ENCODE measurements around the gene LY6G6C. TPM values are rescaled to one million over a fixed set of nuclear protein-coding genes. Genes with fewer than 3 reads are reported as not detected.

Gene LY6G6C
- polyA plus RNA-seq, 3 donors: 0.27 TPM; not detected in 2

DNA sequence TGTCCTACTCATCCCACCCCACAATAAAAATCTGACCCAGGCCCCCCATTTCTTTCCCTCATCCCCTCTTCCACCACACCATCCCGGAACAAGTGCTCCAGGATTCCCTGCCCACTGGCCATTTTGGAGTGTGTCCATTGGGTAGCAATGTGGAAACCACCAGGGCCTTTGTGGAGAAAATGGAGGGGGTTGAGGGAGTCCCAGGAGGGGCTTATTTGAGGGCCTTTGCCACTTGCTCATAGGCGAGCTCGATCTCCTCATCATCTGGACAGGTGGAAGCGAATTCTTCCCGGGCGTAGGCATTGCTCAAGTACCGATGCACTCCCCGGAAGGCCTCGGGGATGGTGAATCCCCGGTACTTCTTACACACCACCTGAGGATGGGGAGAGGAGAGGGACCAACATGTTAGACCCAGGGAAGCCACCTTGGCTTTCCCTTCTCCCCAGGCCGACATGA is 9.1 kb upstream of the LY6G6C start:
- H4K20me1 ChIP-seq (ENCODE audit: insufficient read depth, low read length): peaks cover 48% of the 10 kb centered on the region
- H3K9me3 Mint-ChIP-seq: peaks cover 0 to 3% (median 0%) of the 10 kb centered on the region in 7 donors
- H3K36me3 ChIP-seq (replicated peaks in 1 of 2; ENCODE audit: control insufficient read depth in 1 of 2, insufficient read depth in 2 of 2, low read length in 2 of 2): peaks cover 39 to 40% of the 10 kb centered on the region in 2 donors
- H3K4me3 Mint-ChIP-seq: peak overlapping the region; percentile 96
- H2AFZ ChIP-seq (ENCODE audit: insufficient read depth, low read depth, low read length, poor library complexity, severe bottlenecking): no peak overlapping the region
- peaks cover 68% of the 10 kb centered on the region for H3K4me1 Mint-ChIP-seq
- WGBS (ENCODE audit: insufficient coverage): 90% methylated on average over 2 of the region's 11 CpGs
- H3K4me3 ChIP-seq (replicated peaks in 1 of 3; ENCODE audit: low read depth in 2 of 3, low read length in 3 of 3): peak overlapping the region in 1 of 3 experiments; percentile 87
- H3K27ac ChIP-seq (ENCODE audit: low read depth in 1 of 2, low read length in 2 of 2): peak overlapping the region; percentile 94 to 96
- no peaks in the 10 kb centered on the region for H3K27me3 ChIP-seq (ENCODE audit: control insufficient read depth in 2 of 2, insufficient read depth in 2 of 2, low read length in 2 of 2)
- H3K27me3 Mint-ChIP-seq (ENCODE audit: low read depth in 3 of 3): peaks cover 0 to 4% (median 0%) of the 10 kb centered on the region in 3 donors
- H3K4me1 ChIP-seq (ENCODE audit: control insufficient read depth in 1 of 2, insufficient read depth in 2 of 2, low read length in 2 of 2): peaks cover 75 to 87% of the 10 kb centered on the region in 2 donors
- no peak overlapping the region for H3K9ac ChIP-seq (ENCODE audit: insufficient read depth, low read length, poor library complexity, severe bottlenecking)
- TF ChIP-seq, protein P1, sequence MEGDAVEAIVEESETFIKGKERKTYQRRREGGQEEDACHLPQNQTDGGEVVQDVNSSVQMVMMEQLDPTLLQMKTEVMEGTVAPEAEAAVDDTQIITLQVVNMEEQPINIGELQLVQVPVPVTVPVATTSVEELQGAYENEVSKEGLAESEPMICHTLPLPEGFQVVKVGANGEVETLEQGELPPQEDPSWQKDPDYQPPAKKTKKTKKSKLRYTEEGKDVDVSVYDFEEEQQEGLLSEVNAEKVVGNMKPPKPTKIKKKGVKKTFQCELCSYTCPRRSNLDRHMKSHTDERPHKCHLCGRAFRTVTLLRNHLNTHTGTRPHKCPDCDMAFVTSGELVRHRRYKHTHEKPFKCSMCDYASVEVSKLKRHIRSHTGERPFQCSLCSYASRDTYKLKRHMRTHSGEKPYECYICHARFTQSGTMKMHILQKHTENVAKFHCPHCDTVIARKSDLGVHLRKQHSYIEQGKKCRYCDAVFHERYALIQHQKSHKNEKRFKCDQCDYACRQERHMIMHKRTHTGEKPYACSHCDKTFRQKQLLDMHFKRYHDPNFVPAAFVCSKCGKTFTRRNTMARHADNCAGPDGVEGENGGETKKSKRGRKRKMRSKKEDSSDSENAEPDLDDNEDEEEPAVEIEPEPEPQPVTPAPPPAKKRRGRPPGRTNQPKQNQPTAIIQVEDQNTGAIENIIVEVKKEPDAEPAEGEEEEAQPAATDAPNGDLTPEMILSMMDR (IDR thresholded peaks at IDR 0.05): no peak
- peaks cover 55 to 61% of the 10 kb centered on the region in 2 donors for H3K36me3 Mint-ChIP-seq
- peak overlapping the region; percentile 92 for H3K4me2 ChIP-seq (replicated peaks; ENCODE audit: extremely low read depth, low read length, poor library complexity, severe bottlenecking)
- no peak for DNase-seq
- intact Hi-C loops (cut with micrococcal nuclease): loop anchor here (2.0 to 10.0 kb wide), 4 partner anchors 37 to 186 kb away; partner anchors contain the start of genes ATP6V1G2 (in 1 of the 2), DDX39B (in 1 of the 2), NFKBIL1 (in 1 of the 2) and VARS1 (in 1 of the 2)
- peaks cover 71% of the 10 kb centered on the region for H3K79me2 ChIP-seq (ENCODE audit: insufficient read depth, low read length)
- no peaks in the 10 kb centered on the region for H3K9me3 ChIP-seq (replicated peaks in 1 of 2; ENCODE audit: control insufficient read depth in 1 of 2, insufficient read depth in 1 of 2, low read length in 2 of 2)
- H3K27ac Mint-ChIP-seq: peak overlapping the region; percentile 96 to 99 (median 98)

DNA sequence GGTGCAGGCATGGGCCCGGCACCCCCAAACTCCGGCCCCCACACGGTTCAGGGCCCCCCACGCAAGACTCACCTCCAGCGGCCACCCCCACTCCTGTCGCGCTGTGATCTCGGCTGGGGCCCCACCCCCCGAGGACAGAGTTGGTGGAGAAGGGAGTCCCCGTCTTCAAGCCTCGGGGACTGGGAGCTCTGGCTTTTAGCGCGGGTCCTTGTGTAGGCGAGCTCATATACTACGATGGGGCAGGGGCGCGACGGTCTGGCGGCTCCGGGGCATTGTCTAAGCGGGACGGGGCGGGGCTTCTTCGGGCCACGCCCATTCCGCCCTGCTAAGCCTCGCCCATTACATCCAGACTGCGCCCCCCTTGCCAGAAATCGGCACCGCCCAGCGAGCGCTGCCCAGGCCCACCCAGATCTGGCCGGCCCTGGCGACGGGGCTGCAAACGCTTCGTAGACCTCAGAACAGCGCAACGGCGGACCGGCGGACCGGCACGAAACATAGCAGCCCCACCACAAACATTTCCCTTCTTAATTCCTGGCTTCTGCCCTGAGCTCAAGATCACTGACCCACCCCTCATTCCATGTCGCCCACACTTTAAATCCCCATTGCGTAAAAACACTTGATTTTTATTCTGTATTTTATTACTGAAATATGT is 8.6 kb upstream of the LY6G6C start:
- Mint-ChIP-seq H3K4me3 (peak overlapping the region; percentile 96), H3K36me3 (peaks cover 58 to 63% of the 10 kb centered on the region in 2 donors)

More for the DNA sequence above, 8.6 kb upstream of the LY6G6C start:
- Mint-ChIP-seq H3K4me1 (peaks cover 72% of the 10 kb centered on the region), H3K27me3 (ENCODE audit: low read depth in 3 of 3) (peaks cover 0 to 4% (median 2%) of the 10 kb centered on the region in 3 donors), H3K27ac (peak overlapping the region; percentile 96 to 99 (median 98)), H3K9me3 (peaks cover 0 to 4% (median 0%) of the 10 kb centered on the region in 7 donors)
- no peaks in the 10 kb centered on the region for H3K9me3 ChIP-seq (replicated peaks in 1 of 2; ENCODE audit: control insufficient read depth in 1 of 2, insufficient read depth in 1 of 2, low read length in 2 of 2)
- H4K20me1 ChIP-seq (ENCODE audit: insufficient read depth, low read length): peaks cover 48% of the 10 kb centered on the region
- H3K27me3 ChIP-seq (ENCODE audit: control insufficient read depth in 2 of 2, insufficient read depth in 2 of 2, low read length in 2 of 2): no peaks in the 10 kb centered on the region
- H2AFZ ChIP-seq (ENCODE audit: insufficient read depth, low read depth, low read length, poor library complexity, severe bottlenecking): no peak overlapping the region
- DNase-seq: peak; percentile 55 to 70 (median 65)
- H3K9ac ChIP-seq (ENCODE audit: insufficient read depth, low read length, poor library complexity, severe bottlenecking): peak overlapping the region; percentile 64
- under 1% methylated on average over 37 of the region's 46 CpGs for WGBS (ENCODE audit: insufficient coverage)
- H3K36me3 ChIP-seq (replicated peaks in 1 of 2; ENCODE audit: control insufficient read depth in 1 of 2, insufficient read depth in 2 of 2, low read length in 2 of 2): peaks cover 39 to 40% of the 10 kb centered on the region in 2 donors
- peaks cover 78 to 91% of the 10 kb centered on the region in 2 donors for H3K4me1 ChIP-seq (ENCODE audit: control insufficient read depth in 1 of 2, insufficient read depth in 2 of 2, low read length in 2 of 2)
- TF ChIP-seq, protein P1 (IDR thresholded peaks at IDR 0.05): no peak
- H3K27ac ChIP-seq (ENCODE audit: low read depth in 1 of 2, low read length in 2 of 2): peak overlapping the region; percentile 94 to 96
- H3K79me2 ChIP-seq (ENCODE audit: insufficient read depth, low read length): peaks cover 65% of the 10 kb centered on the region
- peak overlapping the region; percentile 92 for H3K4me2 ChIP-seq (replicated peaks; ENCODE audit: extremely low read depth, low read length, poor library complexity, severe bottlenecking)
- intact Hi-C loops (cut with micrococcal nuclease): loop anchor here (2.0 to 10.0 kb wide), 6 partner anchors 37 to 185 kb away; partner anchors contain the start of genes ATP6V1G2 (in 1 of the 2), DDX39B (in 1 of the 2), NFKBIL1 (in 1 of the 2) and VARS1 (in 1 of the 2)
- peak overlapping the region; percentile 68 to 87 (median 81) for H3K4me3 ChIP-seq (replicated peaks in 1 of 3; ENCODE audit: low read depth in 2 of 3, low read length in 3 of 3)

All from CD14-positive monocyte (primary cell).